Fibroblast of the aortic adventitia (primary cell): ENCODE measurements around the gene CLCN1. TPM values are rescaled to one million over a fixed set of nuclear protein-coding genes. Genes with fewer than 3 reads are reported as not detected.

Experiments
- DNase-seq: peaks from one replicate; pipeline ENCODE4 v3.0.0-alpha.2; 2010; ENCODE audit warnings: low read depth
- H3K4me3 ChIP-seq: 2 replicates; pipeline ENCODE4 v1.5.1; 2011; ENCODE audit warnings: low read depth, mild to moderate bottlenecking, control low read depth, low read length, moderate library complexity
- total RNA-seq: library from RNA; depleted of rRNA; stranded (reverse); fragments of >200 nt; gene quantifications from 2 replicates; pipeline ENCODE4 v1.2.3, GENCODE V29; 2012; ENCODE audit warnings: low replicate concordance
- TF ChIP-seq, protein P1 (sequence below): IDR thresholded peaks from 2 replicates; pipeline ENCODE4 v1.5.1; 2011; ENCODE audit warnings: mild to moderate bottlenecking, low read length, control low read depth, inconsistent platforms; ENCODE audit not compliant: insufficient read depth

Gene CLCN1
- total RNA-seq, 1 donor, result not detected

DNA sequence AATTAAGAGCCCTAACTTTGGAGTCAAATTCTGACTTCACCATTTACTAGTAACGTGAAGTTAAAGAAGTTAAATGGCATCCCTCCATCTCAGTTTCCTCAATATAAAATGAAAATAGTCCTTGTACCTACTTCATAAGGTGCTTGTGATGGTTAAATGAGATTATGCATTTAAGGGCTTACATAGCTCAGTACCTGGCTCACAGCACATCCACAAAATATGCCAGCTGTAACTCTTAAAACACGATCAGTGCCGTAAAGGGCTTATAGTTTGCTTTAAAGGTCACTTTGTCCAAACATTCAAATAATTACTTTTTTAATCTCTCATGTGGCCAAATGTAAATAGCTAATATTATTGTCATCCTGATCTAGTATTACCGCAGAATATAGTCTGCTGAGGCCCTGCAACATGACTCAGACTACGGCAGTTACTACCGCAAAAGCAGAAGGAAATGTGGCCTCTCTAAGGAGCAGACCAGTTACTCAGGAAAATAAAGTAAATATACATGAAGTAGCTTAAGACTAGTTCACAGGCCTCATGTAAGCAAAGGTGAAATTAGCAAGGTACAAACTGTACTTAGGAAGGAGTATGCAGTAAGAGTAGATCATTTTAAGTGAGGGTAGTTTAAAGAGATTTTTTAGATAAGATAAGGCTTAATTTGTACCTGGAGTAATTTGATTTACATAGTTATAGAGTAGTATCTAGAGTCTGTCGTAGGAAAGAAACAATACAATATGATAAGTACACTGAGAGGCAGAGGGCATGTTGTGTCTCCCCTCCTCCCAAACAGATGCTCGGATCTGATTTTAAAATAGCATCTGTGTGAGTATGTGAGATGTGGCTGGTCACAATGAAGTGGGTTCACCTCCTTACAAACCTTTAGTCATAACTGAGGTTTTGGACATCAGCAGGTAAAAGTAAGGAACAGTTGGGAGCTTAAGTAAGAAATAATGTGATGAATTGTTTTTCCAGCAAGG, 14.7 kb upstream of the CLCN1 start:
- no peak overlapping the region for H3K4me3 ChIP-seq
- TF ChIP-seq, protein P1, sequence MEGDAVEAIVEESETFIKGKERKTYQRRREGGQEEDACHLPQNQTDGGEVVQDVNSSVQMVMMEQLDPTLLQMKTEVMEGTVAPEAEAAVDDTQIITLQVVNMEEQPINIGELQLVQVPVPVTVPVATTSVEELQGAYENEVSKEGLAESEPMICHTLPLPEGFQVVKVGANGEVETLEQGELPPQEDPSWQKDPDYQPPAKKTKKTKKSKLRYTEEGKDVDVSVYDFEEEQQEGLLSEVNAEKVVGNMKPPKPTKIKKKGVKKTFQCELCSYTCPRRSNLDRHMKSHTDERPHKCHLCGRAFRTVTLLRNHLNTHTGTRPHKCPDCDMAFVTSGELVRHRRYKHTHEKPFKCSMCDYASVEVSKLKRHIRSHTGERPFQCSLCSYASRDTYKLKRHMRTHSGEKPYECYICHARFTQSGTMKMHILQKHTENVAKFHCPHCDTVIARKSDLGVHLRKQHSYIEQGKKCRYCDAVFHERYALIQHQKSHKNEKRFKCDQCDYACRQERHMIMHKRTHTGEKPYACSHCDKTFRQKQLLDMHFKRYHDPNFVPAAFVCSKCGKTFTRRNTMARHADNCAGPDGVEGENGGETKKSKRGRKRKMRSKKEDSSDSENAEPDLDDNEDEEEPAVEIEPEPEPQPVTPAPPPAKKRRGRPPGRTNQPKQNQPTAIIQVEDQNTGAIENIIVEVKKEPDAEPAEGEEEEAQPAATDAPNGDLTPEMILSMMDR, result no peak
- no peak for DNase-seq

DNA sequence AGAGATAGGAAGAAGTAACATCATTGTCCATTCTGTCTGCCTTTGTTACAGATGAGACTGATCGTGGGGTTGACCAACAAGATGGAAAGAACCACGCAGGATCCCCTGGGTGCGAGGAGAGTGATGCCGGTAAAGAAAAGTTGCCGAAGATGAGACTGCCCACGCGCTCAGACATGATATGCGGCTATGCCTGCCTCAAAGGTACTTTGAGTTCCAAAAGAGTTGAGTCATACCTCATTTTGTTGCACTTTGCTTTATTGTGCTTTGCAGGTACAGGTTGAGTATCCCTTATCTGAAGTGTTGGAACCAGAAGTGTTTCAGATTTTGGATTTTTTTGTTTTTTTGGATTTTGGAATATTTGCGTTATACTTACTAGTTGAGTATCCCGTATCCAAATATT, 12.2 kb upstream of the CLCN1 start:
- TF ChIP-seq, protein P1, result no peak
- H3K4me3 ChIP-seq, result no peak overlapping the region
- no peak for DNase-seq

DNA sequence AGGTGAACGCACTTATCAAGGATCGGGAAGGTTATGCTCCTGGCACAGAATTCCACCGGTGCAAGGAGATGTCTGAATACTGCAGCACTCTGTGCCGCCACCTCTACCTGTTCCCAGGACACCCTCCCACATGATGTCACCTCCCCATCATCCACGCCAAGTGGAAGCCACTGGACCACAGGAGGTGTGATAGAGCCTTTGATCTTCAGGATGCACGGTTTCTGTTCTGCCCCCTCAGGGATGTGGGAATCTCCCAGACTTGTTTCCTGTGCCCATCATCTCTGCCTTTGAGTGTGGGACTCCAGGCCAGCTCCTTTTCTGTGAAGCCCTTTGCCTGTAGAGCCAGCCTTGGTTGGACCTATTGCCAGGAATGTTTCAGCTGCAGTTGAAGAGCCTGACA, 11.0 kb upstream of the CLCN1 start:
- H3K4me3 ChIP-seq, result no peak overlapping the region
- TF ChIP-seq, protein P1, result no peak
- DNase-seq, result no peak

DNA sequence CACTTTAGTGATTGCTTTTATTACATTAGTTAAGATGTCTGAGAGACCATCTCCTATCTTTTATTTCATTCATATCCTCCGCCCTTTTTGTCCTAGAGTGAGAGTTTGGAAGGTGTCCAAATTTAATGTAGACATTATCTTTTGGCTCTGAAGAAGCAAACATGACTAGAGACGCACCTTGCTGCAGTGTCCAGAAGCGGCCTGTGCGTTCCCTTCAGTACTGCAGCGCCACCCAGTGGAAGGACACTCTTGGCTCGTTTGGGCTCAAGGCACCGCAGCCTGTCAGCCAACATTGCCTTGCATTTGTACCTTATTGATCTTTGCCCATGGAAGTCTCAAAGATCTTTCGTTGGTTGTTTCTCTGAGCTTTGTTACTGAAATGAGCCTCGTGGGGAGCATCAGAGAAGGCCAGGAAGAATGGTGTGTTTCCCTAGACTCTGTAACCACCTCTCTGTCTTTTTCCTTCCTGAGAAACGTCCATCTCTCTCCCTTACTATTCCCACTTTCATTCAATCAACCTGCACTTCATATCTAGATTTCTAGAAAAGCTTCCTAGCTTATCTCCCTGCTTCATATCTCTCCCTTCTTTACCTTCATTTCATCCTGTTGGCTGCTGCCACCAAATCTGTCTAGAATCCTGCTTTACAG, 10.4 kb upstream of the CLCN1 start:
- DNase-seq, result peak; percentile 47
- TF ChIP-seq, protein P1, result peak; percentile 70
- H3K4me3 ChIP-seq, result no peak overlapping the region

DNA sequence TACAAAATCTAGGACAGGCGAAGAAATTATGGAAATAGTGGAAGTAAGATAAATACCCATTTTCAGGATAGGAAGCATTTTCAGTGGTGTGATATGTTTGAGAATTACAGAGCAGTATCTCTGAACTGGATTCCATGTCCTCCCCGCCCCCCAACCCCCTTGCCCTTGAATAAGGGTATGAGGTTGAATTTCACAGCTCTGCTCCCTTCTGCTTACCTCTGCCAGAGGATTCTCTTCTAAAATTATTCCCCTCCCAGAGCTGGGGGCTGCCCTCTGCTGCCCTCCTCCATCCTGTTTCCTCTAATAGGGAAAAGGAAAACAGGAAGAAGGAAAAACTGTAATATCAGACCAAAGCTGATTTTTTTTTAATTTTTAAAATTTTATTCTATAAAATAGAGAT, 7.3 kb upstream of the CLCN1 start:
- H3K4me3 ChIP-seq, result no peak overlapping the region
- TF ChIP-seq, protein P1, result no peak
- no peak for DNase-seq

DNA sequence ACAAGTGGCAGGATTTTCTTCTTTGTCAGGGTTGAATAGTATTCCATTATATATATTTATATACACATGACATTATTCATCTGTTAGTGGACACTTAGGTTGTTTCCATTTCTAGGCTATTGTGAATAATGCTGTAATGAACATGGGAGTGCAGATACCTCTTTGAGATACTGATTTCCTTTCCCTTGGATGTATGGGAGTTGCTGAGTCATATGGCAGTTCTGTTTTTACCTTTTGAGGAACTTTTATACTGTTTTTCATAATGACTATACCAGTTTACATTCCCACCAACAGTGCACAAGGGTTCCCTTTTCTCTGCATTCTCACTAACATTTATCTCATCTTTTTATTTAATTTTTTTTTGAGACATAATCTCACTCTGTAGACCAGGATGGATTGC, 1.8 kb upstream of the CLCN1 start:
- DNase-seq, result no peak

More for the DNA sequence above, 1.8 kb upstream of the CLCN1 start:
- TF ChIP-seq, protein P1, result no peak
- H3K4me3 ChIP-seq, result no peak overlapping the region
